HEK293 (cell line): ENCODE measurements around the gene ECI1.
A peak's percentile ranks its signal among the peaks of the same experiment; 100 is the strongest.

ENCODE experiments used
- CTCF ChIA-PET: fragments of 350-600 bp; formaldehyde crosslinking; extraction: SDS; loops from one replicate; lab custom pipeline; 2021; ENCODE audit warnings: antibody characterized with exemption; lab: Yijun Ruan, JAX
- POLR2A ChIA-PET: fragments of 300-600 bp; formaldehyde crosslinking; extraction: SDS; loops from one replicate; lab custom pipeline; 2020; ENCODE audit warnings: antibody characterized with exemption, inconsistent platforms; lab: Yijun Ruan, JAX
- H3K27ac ChIP-seq: fragments of 200-500 bp; sonication (Bioruptor generic); 2 replicates; pipeline ENCODE4 v1.5.1; 2014; ENCODE audit warnings: low read depth, low read length, control low read depth, inconsistent platforms; ENCODE audit errors: extremely low read depth
- H3K36me3 ChIP-seq, 2 experiments: fragments of 200-500 bp in 1 of 2; sonication (Bioruptor generic) in 1 of 2; 1 replicate in 1 of 2; 2 replicates in 1 of 2; pipeline ENCODE4 v1.5.1; 2014 to 2017; ENCODE audit warnings: inconsistent platforms in 2 of 2, low read length in 2 of 2; ENCODE audit not compliant: control insufficient read depth in 2 of 2, insufficient read depth in 1 of 2
- H3K4me1 ChIP-seq: fragments of 200-500 bp; sonication (Bioruptor generic); 2 replicates; pipeline ENCODE4 v1.5.1; 2014; ENCODE audit warnings: mild to moderate bottlenecking, low read length, inconsistent platforms; ENCODE audit not compliant: control insufficient read depth, insufficient read depth
- H3K4me3 ChIP-seq: 2 replicates; pipeline ENCODE4 v1.5.1; 2011; ENCODE audit warnings: low read depth, mild to moderate bottlenecking, control low read depth, low read length, moderate library complexity
- H3K9me3 ChIP-seq: fragments of 200-500 bp; sonication (Bioruptor generic); 2 replicates; pipeline ENCODE4 v1.5.1; 2014; ENCODE audit warnings: low read depth, low read length, inconsistent platforms; ENCODE audit not compliant: control insufficient read depth, insufficient read depth
- BCL11B ChIP-seq: fragments of 450-650 bp; formaldehyde crosslinking; IDR thresholded peaks from 2 replicates; pipeline ENCODE4 v1.5.1; 2016; ENCODE audit warnings: low read depth, missing biosample characterization, missing genetic modification characterization
- GLIS2 ChIP-seq: fragments of 450-650 bp; formaldehyde crosslinking; IDR thresholded peaks from 2 replicates; pipeline ENCODE4 v1.5.1; 2016; ENCODE audit warnings: missing biosample characterization, missing genetic modification characterization
- HOXC10 ChIP-seq: sonication (generic); formaldehyde crosslinking; IDR thresholded peaks from 2 replicates; pipeline ENCODE4 v1.8.1; 2023; ENCODE audit warnings: mild to moderate bottlenecking, missing genetic modification reagents
- HOXD13 ChIP-seq: sonication (generic); formaldehyde crosslinking; IDR thresholded peaks from 2 replicates; pipeline ENCODE4 v1.8.0; 2022; ENCODE audit warnings: missing genetic modification reagents, borderline replicate concordance
- REPIN1 ChIP-seq: fragments of 450-650 bp; formaldehyde crosslinking; IDR thresholded peaks from 2 replicates; pipeline ENCODE4 v1.5.1; 2017; ENCODE audit warnings: missing biosample characterization, missing genetic modification characterization, low read depth
- SETDB1 ChIP-seq: IDR thresholded peaks from one replicate; pipeline ENCODE4 v1.6.1; 2017; ENCODE audit warnings: mild to moderate bottlenecking, low read length, moderate library complexity, mixed read lengths; ENCODE audit not compliant: insufficient read length
- SP7 ChIP-seq: fragments of 450-650 bp; formaldehyde crosslinking; IDR thresholded peaks from 2 replicates; pipeline ENCODE4 v1.5.1; 2016; ENCODE audit warnings: missing biosample characterization, missing genetic modification characterization
- ZEB2 ChIP-seq: fragments of 450-650 bp; formaldehyde crosslinking; IDR thresholded peaks from 2 replicates; pipeline ENCODE4 v1.5.1; 2016; ENCODE audit warnings: missing biosample characterization, missing genetic modification characterization
- ZNF19 ChIP-seq: fragments of 450-650 bp; formaldehyde crosslinking; IDR thresholded peaks from 2 replicates; pipeline ENCODE4; 2016; ENCODE audit warnings: missing biosample characterization, missing genetic modification characterization, low read depth
- ZNF302 ChIP-seq: fragments of 450-650 bp; formaldehyde crosslinking; IDR thresholded peaks from 2 replicates; pipeline ENCODE4 v1.5.1; 2016; ENCODE audit warnings: missing biosample characterization, missing genetic modification characterization, low read depth
- ZNF37A ChIP-seq: fragments of 450-650 bp; IDR thresholded peaks from 2 replicates; pipeline ENCODE4 v1.5.1; 2018; ENCODE audit warnings: missing biosample characterization, missing genetic modification characterization
- ZNF510 ChIP-seq: fragments of 450-650 bp; formaldehyde crosslinking; IDR thresholded peaks from 2 replicates; pipeline ENCODE4 v1.5.1; 2018; ENCODE audit warnings: mild to moderate bottlenecking, missing genetic modification characterization, missing biosample characterization; ENCODE audit not compliant: insufficient replicate concordance
- ZNF610 ChIP-seq: fragments of 450-650 bp; formaldehyde crosslinking; IDR thresholded peaks from 2 replicates; pipeline ENCODE4 v1.5.1; 2016; ENCODE audit warnings: missing biosample characterization, missing genetic modification characterization, borderline replicate concordance
- ZNF664 ChIP-seq: fragments of 450-650 bp; formaldehyde crosslinking; IDR thresholded peaks from 2 replicates; pipeline ENCODE4 v1.5.1; 2016; ENCODE audit warnings: missing biosample characterization, missing genetic modification characterization
- ZNF692 ChIP-seq: fragments of 450-650 bp; formaldehyde crosslinking; IDR thresholded peaks from 2 replicates; pipeline ENCODE4 v1.5.1; 2016; ENCODE audit warnings: missing biosample characterization, missing genetic modification characterization
- ZNF768 ChIP-seq: fragments of 450-650 bp; formaldehyde crosslinking; IDR thresholded peaks from 2 replicates; pipeline ENCODE4 v1.5.1; 2018; ENCODE audit warnings: missing biosample characterization, mild to moderate bottlenecking, missing genetic modification characterization
- ZNF791 ChIP-seq: fragments of 450-650 bp; formaldehyde crosslinking; IDR thresholded peaks from 2 replicates; pipeline ENCODE4 v1.5.1; 2016; ENCODE audit warnings: missing biosample characterization, missing genetic modification characterization
- ZNF843 ChIP-seq: fragments of 450-650 bp; formaldehyde crosslinking; IDR thresholded peaks from 2 replicates; pipeline ENCODE4 v1.5.1; 2016; ENCODE audit warnings: missing biosample characterization, missing genetic modification characterization
- ZSCAN23 ChIP-seq: fragments of 450-650 bp; formaldehyde crosslinking; IDR thresholded peaks from 2 replicates; pipeline ENCODE4 v1.5.1; 2016; ENCODE audit warnings: missing biosample characterization, missing genetic modification characterization
- ZSCAN5A ChIP-seq: fragments of 450-650 bp; formaldehyde crosslinking; IDR thresholded peaks from 2 replicates; pipeline ENCODE4 v1.5.1; 2016; ENCODE audit warnings: missing biosample characterization, missing genetic modification characterization
- TF ChIP-seq, protein P1 (sequence below): fragments of 450-650 bp; formaldehyde crosslinking; IDR thresholded peaks from 2 replicates; pipeline ENCODE4 v1.5.1; 2016; ENCODE audit warnings: missing biosample characterization, missing genetic modification characterization
- TF ChIP-seq, protein P2 (sequence below): fragments of 450-650 bp; formaldehyde crosslinking; IDR thresholded peaks from 2 replicates; pipeline ENCODE4 v1.5.1; 2016; ENCODE audit warnings: missing biosample characterization, missing genetic modification characterization
- TF ChIP-seq, protein P3 (sequence below): fragments of 450-650 bp; formaldehyde crosslinking; IDR thresholded peaks from 2 replicates; pipeline ENCODE4 v1.5.1; 2017; ENCODE audit warnings: missing biosample characterization, missing genetic modification characterization
- TF ChIP-seq, protein P4 (sequence below): fragments of 450-650 bp; formaldehyde crosslinking; IDR thresholded peaks from 2 replicates; pipeline ENCODE4 v1.5.1; 2016; ENCODE audit warnings: missing biosample characterization, missing genetic modification characterization
- TF ChIP-seq, protein P5 (sequence below): fragments of 450-650 bp; formaldehyde crosslinking; IDR thresholded peaks from 2 replicates; pipeline ENCODE4 v1.5.1; 2016; ENCODE audit warnings: missing biosample characterization, missing genetic modification characterization

The ECI1 gene

GRCh38 chr16:2195322-2196161 lies 55.8 kb downstream of the ECI1 start (continued):
- no peak for TF ChIP-seq HOXC10 (CRISPR knock-in tag)
- TF ChIP-seq ZNF19 (tag by site-specific recombination), result no peak
- TF ChIP-seq SETDB1, result no peak
- TF ChIP-seq ZNF302, result no peak
- TF ChIP-seq GLIS2 (tag by site-specific recombination), result peak; percentile 77
- TF ChIP-seq, protein P1, sequence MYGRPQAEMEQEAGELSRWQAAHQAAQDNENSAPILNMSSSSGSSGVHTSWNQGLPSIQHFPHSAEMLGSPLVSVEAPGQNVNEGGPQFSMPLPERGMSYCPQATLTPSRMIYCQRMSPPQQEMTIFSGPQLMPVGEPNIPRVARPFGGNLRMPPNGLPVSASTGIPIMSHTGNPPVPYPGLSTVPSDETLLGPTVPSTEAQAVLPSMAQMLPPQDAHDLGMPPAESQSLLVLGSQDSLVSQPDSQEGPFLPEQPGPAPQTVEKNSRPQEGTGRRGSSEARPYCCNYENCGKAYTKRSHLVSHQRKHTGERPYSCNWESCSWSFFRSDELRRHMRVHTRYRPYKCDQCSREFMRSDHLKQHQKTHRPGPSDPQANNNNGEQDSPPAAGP (tag by site-specific recombination), result no peak
- no peak for TF ChIP-seq SP7 (tag by site-specific recombination)
- TF ChIP-seq ZNF768 (tag by site-specific recombination), result no peak
- TF ChIP-seq ZNF37A (tag by site-specific recombination), result no peak
- TF ChIP-seq ZNF692 (tag by site-specific recombination), result peak; percentile 67; the same call in 1 of the 2 replicates
- TF ChIP-seq ZNF510 (tag by site-specific recombination), result no peak
- TF ChIP-seq HOXD13 (CRISPR knock-in tag), result no peak
- no peak for TF ChIP-seq ZEB2 (tag by site-specific recombination)
- TF ChIP-seq ZNF791 (tag by site-specific recombination), result no peak
- no peak for TF ChIP-seq REPIN1 (tag by site-specific recombination)
- no peak for TF ChIP-seq ZNF843 (tag by site-specific recombination)
- TF ChIP-seq, protein P2, sequence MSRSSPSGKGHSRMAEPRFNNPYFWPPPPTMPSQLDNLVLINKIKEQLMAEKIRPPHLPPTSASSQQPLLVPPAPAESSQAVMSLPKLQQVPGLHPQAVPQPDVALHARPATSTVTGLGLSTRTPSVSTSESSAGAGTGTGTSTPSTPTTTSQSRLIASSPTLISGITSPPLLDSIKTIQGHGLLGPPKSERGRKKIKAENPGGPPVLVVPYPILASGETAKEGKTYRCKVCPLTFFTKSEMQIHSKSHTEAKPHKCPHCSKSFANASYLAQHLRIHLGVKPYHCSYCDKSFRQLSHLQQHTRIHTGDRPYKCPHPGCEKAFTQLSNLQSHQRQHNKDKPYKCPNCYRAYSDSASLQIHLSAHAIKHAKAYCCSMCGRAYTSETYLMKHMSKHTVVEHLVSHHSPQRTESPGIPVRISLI (tag by site-specific recombination), result no peak
- TF ChIP-seq, all 188 proteins: peak for 11

DNA sequence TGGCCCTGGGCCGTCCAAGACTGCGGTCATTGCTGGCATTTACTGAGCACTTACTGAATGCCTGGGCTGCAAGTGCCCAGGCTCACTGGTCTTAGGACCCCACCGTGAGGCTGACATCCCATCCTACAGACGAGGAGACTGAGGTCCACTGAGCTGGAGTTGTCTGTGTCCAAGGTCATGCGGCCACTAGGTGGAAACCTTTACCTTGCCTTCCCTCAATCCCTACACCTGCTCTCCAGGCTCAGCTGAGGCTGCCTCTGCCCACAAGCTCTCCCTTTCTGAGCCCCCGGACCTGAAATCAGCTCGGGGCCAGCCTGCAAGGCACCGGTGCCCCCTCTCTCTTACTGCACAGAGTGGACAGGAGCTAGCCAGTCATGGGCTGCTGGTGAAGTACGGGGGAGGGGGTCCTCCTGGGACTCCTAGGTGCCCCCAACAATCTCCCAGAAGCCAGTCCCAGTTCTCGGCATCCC lies 56.5 kb downstream of the ECI1 start:
- CTCF ChIA-PET, result interaction anchor here (0.5 to 3.4 kb wide), 15 partner anchors 8 to 1950 kb away, joined by 3 to 28 read pairs (median 3); partner anchors contain the start of genes ABCA3, ECI1 and MLST8
- no peak for TF ChIP-seq ZNF19 (tag by site-specific recombination)
- peak; percentile 71; the same call in 1 of the 2 replicates for TF ChIP-seq ZSCAN5A (tag by site-specific recombination)
- TF ChIP-seq ZNF610 (tag by site-specific recombination), result 0 out of 2 replicates have a peak, but pooled peaks have one; percentile 33
- TF ChIP-seq, protein P3, sequence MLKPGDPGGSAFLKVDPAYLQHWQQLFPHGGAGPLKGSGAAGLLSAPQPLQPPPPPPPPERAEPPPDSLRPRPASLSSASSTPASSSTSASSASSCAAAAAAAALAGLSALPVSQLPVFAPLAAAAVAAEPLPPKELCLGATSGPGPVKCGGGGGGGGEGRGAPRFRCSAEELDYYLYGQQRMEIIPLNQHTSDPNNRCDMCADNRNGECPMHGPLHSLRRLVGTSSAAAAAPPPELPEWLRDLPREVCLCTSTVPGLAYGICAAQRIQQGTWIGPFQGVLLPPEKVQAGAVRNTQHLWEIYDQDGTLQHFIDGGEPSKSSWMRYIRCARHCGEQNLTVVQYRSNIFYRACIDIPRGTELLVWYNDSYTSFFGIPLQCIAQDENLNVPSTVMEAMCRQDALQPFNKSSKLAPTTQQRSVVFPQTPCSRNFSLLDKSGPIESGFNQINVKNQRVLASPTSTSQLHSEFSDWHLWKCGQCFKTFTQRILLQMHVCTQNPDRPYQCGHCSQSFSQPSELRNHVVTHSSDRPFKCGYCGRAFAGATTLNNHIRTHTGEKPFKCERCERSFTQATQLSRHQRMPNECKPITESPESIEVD (tag by site-specific recombination), result no peak
- no peak for TF ChIP-seq ZSCAN23 (tag by site-specific recombination)
- TF ChIP-seq ZNF664 (tag by site-specific recombination), result peak; percentile 74
- 0 out of 2 replicates have a peak, but pooled peaks have one; percentile 30 for TF ChIP-seq BCL11B
- TF ChIP-seq, protein P4, sequence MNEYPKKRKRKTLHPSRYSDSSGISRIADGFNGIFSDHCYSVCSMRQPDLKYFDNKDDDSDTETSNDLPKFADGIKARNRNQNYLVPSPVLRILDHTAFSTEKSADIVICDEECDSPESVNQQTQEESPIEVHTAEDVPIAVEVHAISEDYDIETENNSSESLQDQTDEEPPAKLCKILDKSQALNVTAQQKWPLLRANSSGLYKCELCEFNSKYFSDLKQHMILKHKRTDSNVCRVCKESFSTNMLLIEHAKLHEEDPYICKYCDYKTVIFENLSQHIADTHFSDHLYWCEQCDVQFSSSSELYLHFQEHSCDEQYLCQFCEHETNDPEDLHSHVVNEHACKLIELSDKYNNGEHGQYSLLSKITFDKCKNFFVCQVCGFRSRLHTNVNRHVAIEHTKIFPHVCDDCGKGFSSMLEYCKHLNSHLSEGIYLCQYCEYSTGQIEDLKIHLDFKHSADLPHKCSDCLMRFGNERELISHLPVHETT (tag by site-specific recombination), result no peak
- TF ChIP-seq, protein P5, sequence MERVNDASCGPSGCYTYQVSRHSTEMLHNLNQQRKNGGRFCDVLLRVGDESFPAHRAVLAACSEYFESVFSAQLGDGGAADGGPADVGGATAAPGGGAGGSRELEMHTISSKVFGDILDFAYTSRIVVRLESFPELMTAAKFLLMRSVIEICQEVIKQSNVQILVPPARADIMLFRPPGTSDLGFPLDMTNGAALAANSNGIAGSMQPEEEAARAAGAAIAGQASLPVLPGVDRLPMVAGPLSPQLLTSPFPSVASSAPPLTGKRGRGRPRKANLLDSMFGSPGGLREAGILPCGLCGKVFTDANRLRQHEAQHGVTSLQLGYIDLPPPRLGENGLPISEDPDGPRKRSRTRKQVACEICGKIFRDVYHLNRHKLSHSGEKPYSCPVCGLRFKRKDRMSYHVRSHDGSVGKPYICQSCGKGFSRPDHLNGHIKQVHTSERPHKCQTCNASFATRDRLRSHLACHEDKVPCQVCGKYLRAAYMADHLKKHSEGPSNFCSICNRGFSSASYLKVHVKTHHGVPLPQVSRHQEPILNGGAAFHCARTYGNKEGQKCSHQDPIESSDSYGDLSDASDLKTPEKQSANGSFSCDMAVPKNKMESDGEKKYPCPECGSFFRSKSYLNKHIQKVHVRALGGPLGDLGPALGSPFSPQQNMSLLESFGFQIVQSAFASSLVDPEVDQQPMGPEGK (tag by site-specific recombination), result peak; percentile 64

More for the DNA sequence above, 56.5 kb downstream of the ECI1 start:
- Histone ChIP-seq H3K4me3 (no peak overlapping the region), H3K36me3 (no peaks in the 10 kb centered on the region), H3K27ac (no peak overlapping the region), H3K9me3 (no peaks in the 10 kb centered on the region), H3K4me1 (peaks cover 9% of the 10 kb centered on the region; the same call in 1 of the 2 replicates)
- POLR2A ChIA-PET, result interaction anchor here (0.6 to 2.5 kb wide), 14 partner anchors 10 to 265 kb away, joined by 3 to 30 read pairs (median 4); partner anchors contain the start of genes BRICD5, DNASE1L2, E4F1 and ECI1
